GM18520 (cell line): ENCODE data around the gene SNX6.
"Not testable (repeated sequence)": the region's sequence is repeated elsewhere in the genome, so short reads cannot be mapped to it uniquely, and the experiment has no call there.

Experiments
- ATAC-seq: cut with Tn5 transposase; IDR thresholded peaks from one replicate; pipeline ENCODE4 v1.9.1; 2021; ENCODE audit not compliant: unreplicated experiment

SNX6 gene

GRCh38 chr14:34527591-34527990 lies 102.4 kb downstream of the SNX6 start:
- no peak for ATAC-seq

GRCh38 chr14:34524216-34524615 lies 105.7 kb downstream of the SNX6 start:
- ATAC-seq = not testable (repeated sequence)

GRCh38 chr14:34522496-34522895 lies 107.5 kb downstream of the SNX6 start:
- no peak for ATAC-seq

- not testable (repeated sequence) for ATAC-seq
Measured at GRCh38 chr14:34521071-34521470, 108.9 kb downstream of the SNX6 start.

- not testable (repeated sequence) for ATAC-seq
Measured at GRCh38 chr14:34520304-34520970, 109.5 kb downstream of the SNX6 start.
